Glomerular endothelial cell (primary cell): ENCODE measurements around the gene ARHGEF28. TPM values are rescaled to one million over a fixed set of nuclear protein-coding genes. Genes with fewer than 3 reads are reported as not detected.

Experiments
- DNase-seq: peaks from one replicate; pipeline ENCODE4 v3.0.0-alpha.2; 2011; ENCODE audit warnings: low read depth, low spot score; ENCODE audit errors: extremely low read depth
- total RNA-seq: library from RNA; depleted of rRNA; stranded (reverse); fragments of >200 nt; gene quantifications from 2 replicates; pipeline ENCODE4 v1.2.3, GENCODE V29; 2015

The ARHGEF28 gene
- total RNA-seq, 1 donor from 2014 or later, result 143 TPM

DNA sequence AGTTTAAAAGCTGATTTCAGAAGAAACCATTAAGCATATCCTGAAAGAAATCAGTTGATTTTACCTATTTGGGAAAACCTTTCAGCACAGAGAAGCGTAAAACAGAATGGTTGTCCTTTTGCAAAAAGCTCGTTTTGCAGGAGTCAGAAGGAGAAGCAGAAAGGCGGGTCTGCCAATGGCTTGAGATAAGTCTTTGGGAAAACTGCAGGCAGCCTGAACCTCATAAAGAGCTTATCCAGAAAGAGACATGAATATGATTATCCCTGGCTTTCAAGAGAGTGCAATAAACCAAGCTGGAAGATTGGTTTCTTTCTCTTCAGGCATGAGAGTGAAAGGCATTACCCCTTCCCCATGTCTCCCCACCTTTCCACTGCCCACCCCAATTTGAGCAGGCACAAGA, 353.3 kb downstream of the ARHGEF28 start:
- DNase-seq, result no peak

DNA sequence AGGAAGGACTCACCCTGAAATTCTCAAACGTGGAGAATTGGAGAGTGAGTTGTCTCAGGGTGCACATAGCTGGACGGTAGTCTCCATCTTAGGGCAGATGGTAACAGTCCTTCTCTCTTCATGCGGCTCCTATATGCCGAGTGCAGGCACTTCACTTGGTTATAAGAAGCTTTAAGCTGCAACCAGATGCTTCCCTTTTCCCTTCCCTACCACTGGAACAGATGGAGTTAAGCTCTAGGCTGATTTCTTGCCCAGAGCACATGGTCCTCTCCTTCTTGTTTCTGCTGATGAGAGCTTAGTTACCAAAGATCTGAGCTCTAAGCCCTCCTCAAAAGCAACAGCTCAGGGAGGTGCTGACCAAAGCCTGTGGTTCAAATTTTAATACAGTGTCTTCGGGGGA, 355.7 kb downstream of the ARHGEF28 start:
- no peak for DNase-seq

- no peak for DNase-seq
These were observed 357.6 kb downstream of the ARHGEF28 start for GRCh38 chr5:73983644-73984043.

GRCh38 chr5:73985145-73985544, 359.1 kb downstream of the ARHGEF28 start:
- DNase-seq, result no peak

GRCh38 chr5:73986729-73987128, 360.7 kb downstream of the ARHGEF28 start:
- DNase-seq, result no peak

DNA sequence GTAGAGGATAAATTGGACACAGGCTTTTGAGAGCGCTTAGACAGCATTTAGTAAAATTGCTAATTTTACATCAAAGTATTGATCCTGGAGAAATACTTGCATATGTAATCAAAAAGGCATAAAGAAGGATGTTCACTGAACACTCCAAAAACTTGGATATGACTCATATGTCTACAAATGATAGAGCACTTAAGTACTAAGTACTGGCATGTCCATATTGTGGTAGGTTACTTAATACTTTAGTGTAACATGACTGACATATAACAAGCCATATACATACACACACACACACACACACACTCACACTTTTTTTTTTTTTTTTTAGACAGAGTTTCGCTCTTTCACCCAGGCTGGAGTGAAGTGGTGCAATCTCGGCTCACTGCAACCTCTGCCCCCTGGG, 361.9 kb downstream of the ARHGEF28 start:
- no peak for DNase-seq

DNA sequence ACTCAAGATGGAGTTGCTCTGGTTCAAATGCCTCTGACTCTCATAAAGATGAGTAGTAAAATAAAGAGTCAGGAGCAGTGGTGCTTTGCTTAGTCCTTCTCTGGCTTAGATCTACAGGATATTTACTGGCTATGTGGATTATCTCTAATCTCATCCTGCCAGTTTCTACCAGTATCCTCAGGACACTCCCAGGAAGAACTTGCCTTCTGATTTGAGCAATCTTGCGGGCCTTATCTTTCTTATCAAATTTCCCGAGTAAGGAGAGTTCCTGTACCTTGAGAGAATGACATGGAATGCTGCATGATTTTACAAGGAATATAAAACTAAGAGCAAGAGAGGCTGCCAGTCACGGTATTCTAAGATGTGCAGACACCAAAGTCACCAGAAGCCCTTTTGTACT, 364.0 kb downstream of the ARHGEF28 start:
- no peak for DNase-seq

Other genes with a start within 250 kb of the ARHGEF28 start
- gene FOXD1, start 177.4 kb upstream of the ARHGEF28 start, total RNA-seq, result 10.8 and 16.8 TPM in 2 replicates
- 456 and 556 TPM in 2 replicates for gene BTF3, start 127.8 kb upstream of the ARHGEF28 start, total RNA-seq
- 11.8 and 12.2 TPM in 2 replicates for gene ANKRA2, start 60.6 kb upstream of the ARHGEF28 start, total RNA-seq
- 9.5 and 16.5 TPM in 2 replicates for gene UTP15, start 60.5 kb upstream of the ARHGEF28 start, total RNA-seq